ENCODE data around the gene MRPS12. TPM values are rescaled to one million over a fixed set of nuclear protein-coding genes. Genes with fewer than 3 reads are reported as not detected.
A peak's percentile ranks its signal among the peaks of the same experiment; 100 is the strongest.

Gene MRPS12
- total and polyA plus RNA-seq, 2 of the 13 experiments (the other 11 are each of a cell fraction or from before 2014, with no cell fraction given): 27.5 to 54.8 TPM

- WGBS (ENCODE audit: low lambda C conversion rate): 73% methylated on average over 7 of the region's 12 CpGs
- Histone ChIP-seq H3K4me2 (ENCODE audit: low read depth, low read length) (no peak overlapping the region), H3K4me1 (ENCODE audit: insufficient read depth, low read length) (peaks cover 5% of the 10 kb centered on the region), H3K36me3 (replicated peaks in 1 of 2; ENCODE audit: control insufficient read depth in 1 of 2, insufficient read depth in 2 of 2, low read length in 2 of 2) (no peaks in the 10 kb centered on the region), H3K9ac (ENCODE audit: insufficient read depth, low read depth, low read length) (no peak overlapping the region), H3K4me3 (replicated peaks in 1 of 3; ENCODE audit: insufficient read depth in 1 of 3, low read depth in 2 of 3, low read length in 3 of 3) (no peak overlapping the region), H3K27ac (ENCODE audit: extremely low read length, insufficient read depth, low read length) (no peak overlapping the region), H3K79me2 (ENCODE audit: insufficient read depth, low read length) (no peaks in the 10 kb centered on the region), H3K9me3 (ENCODE audit: low read length) (no peaks in the 10 kb centered on the region), H3K27me3 (ENCODE audit: control insufficient read depth in 1 of 2, insufficient read depth in 2 of 2, low read length in 2 of 2) (no peaks in the 10 kb centered on the region), H2AFZ (ENCODE audit: low read length) (no peak overlapping the region), H4K20me1 (ENCODE audit: insufficient read depth, low read length) (no peaks in the 10 kb centered on the region)
- intact Hi-C loops (cut with micrococcal nuclease; ENCODE audit: unreplicated experiment): no loop called here
- in situ Hi-C loops (cut with HindIII; ENCODE audit: extremely low pct_ligation_motif_present, low pct_unique_long_range_greater_than_20kb): loop anchor here (25.0 kb wide), 1 partner anchor 176 kb away; the partner anchor contains the start of gene CAPN12
- BruUV-seq (replicated peaks): no TSS peak
- ChIA-PET POLR2A (no interaction called here), CTCF (ENCODE audit: low intra/inter-chr PET ratio, low total read pairs) (no interaction called here)
- TF ChIP-seq SIX1 (CRISPR knock-in tag; IDR thresholded peaks at IDR 0.05; ENCODE audit: borderline replicate concordance) (no peak), AGO2 (optimal IDR thresholded peaks at IDR 0.05; ENCODE audit: low read depth, low read length) (peak; percentile 48)
- ATAC-seq: no peak
- DNase-seq (ENCODE audit: low spot score): no peak
- FAIRE-seq: no peak
Observed at GRCh38 chr19:38912600-38913514, 17.9 kb upstream of the MRPS12 start.

DNA sequence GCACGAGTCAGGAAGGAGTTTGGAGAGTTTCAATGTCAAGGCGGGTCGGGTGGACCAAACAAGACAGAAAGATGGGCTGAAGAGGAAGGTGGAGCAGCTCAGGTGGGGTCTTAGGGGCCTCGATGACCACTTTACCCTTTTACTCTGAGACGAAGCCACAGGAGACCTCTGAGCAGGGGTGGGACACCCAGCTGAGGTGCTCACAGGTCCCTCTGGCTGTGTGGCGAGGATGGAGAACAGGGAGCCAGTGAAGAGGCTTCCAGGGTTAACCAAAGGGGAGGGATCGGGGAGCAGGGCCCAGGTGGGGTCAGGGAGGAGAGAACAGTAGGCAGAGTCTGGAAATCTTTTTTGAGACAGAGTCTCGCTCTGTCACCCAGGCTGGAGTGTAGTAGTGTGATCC lies 16.8 kb upstream of the MRPS12 start:
- no peak overlapping the region for H3K9ac ChIP-seq (ENCODE audit: insufficient read depth, low read depth, low read length)
- H3K79me2 ChIP-seq (ENCODE audit: insufficient read depth, low read length): no peaks in the 10 kb centered on the region
- no peaks in the 10 kb centered on the region for H3K9me3 ChIP-seq (ENCODE audit: low read length)
- BruUV-seq (replicated peaks): no TSS peak
- no peaks in the 10 kb centered on the region for H3K36me3 ChIP-seq (replicated peaks in 1 of 2; ENCODE audit: control insufficient read depth in 1 of 2, insufficient read depth in 2 of 2, low read length in 2 of 2)
- no peak overlapping the region for H2AFZ ChIP-seq (ENCODE audit: low read length)
- no peak overlapping the region for H3K4me3 ChIP-seq (replicated peaks in 1 of 3; ENCODE audit: insufficient read depth in 1 of 3, low read depth in 2 of 3, low read length in 3 of 3)
- H3K27ac ChIP-seq (ENCODE audit: extremely low read length, insufficient read depth, low read length): no peak overlapping the region
- TF ChIP-seq TBX2 (CRISPR knock-in tag; IDR thresholded peaks at IDR 0.05; ENCODE audit: borderline replicate concordance): no peak
- TF ChIP-seq CREM (IDR thresholded peaks at IDR 0.05): no peak
- no peak for TF ChIP-seq CREM (CRISPR knock-in tag; IDR thresholded peaks at IDR 0.05)
- TF ChIP-seq, protein P1, sequence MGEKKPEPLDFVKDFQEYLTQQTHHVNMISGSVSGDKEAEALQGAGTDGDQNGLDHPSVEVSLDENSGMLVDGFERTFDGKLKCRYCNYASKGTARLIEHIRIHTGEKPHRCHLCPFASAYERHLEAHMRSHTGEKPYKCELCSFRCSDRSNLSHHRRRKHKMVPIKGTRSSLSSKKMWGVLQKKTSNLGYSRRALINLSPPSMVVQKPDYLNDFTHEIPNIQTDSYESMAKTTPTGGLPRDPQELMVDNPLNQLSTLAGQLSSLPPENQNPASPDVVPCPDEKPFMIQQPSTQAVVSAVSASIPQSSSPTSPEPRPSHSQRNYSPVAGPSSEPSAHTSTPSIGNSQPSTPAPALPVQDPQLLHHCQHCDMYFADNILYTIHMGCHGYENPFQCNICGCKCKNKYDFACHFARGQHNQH (CRISPR knock-in tag; IDR thresholded peaks at IDR 0.05): no peak
- no peak for TF ChIP-seq ELF4 (CRISPR knock-in tag; IDR thresholded peaks at IDR 0.05; ENCODE audit: borderline replicate concordance)
- no peak for TF ChIP-seq RFX1 (IDR thresholded peaks at IDR 0.05)
- TF ChIP-seq NRL (CRISPR knock-in tag; IDR thresholded peaks at IDR 0.05; ENCODE audit: borderline replicate concordance): no peak
- no peak for TF ChIP-seq SETDB1 (CRISPR knock-in tag; IDR thresholded peaks at IDR 0.05; ENCODE audit: borderline replicate concordance)
- no peak for FAIRE-seq
- no peaks in the 10 kb centered on the region for H3K27me3 ChIP-seq (ENCODE audit: control insufficient read depth in 1 of 2, insufficient read depth in 2 of 2, low read length in 2 of 2)
- ATAC-seq: no peak
- ChIA-PET CTCF (ENCODE audit: low intra/inter-chr PET ratio, low total read pairs) (no interaction called here), POLR2A (no interaction called here)
- no peaks in the 10 kb centered on the region for H4K20me1 ChIP-seq (ENCODE audit: insufficient read depth, low read length)
- 95% methylated on average over 8 of the region's 8 CpGs for WGBS (ENCODE audit: low lambda C conversion rate)
- intact Hi-C loops (cut with micrococcal nuclease; ENCODE audit: unreplicated experiment) (no loop called here), in situ Hi-C loops (cut with HindIII; ENCODE audit: extremely low pct_ligation_motif_present, low pct_unique_long_range_greater_than_20kb) (loop anchor here (25.0 kb wide), 1 partner anchor 177 kb away; the partner anchor contains the start of gene CAPN12)
- no peak overlapping the region for H3K4me2 ChIP-seq (ENCODE audit: low read depth, low read length)
- DNase-seq (ENCODE audit: low spot score): no peak
- peaks cover 12% of the 10 kb centered on the region for H3K4me1 ChIP-seq (ENCODE audit: insufficient read depth, low read length)
